Activated T-cell treated with anti-CD3 and anti-CD28 coated beads, Interleukin-2, amount 50 U/mL, for 1 hour (primary cell): ENCODE data around the gene XRCC5.
"Not testable (repeated sequence)": the region's sequence is repeated elsewhere in the genome, so short reads cannot be mapped to it uniquely, and the experiment has no call there.

Source experiments
- DNase-seq: peaks from one replicate; pipeline ENCODE4 v3.0.0-alpha.2; 2020

XRCC5 gene

DNA sequence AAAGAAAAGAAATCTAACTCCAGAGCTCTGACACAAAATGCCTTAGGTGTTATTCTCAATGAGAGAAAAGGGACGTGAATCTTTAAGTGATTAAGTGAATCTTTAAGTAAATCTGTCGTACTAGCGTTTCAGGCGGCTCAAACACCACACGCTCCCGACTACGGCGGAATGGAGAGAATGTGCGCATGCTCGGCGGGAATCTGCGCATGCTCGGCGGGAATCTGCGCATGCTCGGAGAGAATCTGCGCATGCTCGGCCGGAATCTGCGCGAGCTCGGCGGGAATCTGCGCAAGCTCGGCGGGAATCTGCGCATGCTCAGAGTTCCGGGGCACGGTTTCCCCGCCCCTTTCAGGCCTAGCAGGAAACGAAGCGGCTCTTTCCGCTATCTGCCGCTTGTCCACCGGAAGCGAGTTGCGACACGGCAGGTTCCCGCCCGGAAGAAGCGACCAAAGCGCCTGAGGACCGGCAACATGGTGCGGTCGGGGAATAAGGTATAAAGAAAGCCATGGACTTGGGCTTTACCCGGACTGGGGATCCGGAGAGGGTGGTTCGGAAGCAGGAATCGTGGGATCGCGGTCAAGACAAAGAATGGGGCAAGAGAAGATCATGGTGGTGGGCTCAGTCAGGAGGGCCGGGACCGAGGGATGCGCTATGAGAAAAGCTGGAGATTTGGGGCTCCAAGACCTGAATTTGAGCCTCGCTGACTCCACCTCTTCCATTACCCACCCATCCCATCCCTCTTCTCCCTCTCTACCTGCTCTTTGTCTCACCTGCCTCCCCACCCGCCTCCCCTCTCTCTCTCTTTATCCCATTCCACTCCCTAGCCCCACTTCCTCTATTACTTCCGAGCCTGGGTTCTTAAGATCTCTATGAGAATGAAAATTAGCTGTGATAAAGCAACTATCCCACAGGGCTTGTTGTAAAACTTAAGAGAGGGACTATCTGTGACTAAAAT is at the start of gene XRCC5:
Gene XRCC5, plus strand, starts transcription at position 382 of the 955 bp plus-strand sequence. Its CDS starts 89 bp downstream, at position 471.
- peak; percentile 99 for DNase-seq

DNA sequence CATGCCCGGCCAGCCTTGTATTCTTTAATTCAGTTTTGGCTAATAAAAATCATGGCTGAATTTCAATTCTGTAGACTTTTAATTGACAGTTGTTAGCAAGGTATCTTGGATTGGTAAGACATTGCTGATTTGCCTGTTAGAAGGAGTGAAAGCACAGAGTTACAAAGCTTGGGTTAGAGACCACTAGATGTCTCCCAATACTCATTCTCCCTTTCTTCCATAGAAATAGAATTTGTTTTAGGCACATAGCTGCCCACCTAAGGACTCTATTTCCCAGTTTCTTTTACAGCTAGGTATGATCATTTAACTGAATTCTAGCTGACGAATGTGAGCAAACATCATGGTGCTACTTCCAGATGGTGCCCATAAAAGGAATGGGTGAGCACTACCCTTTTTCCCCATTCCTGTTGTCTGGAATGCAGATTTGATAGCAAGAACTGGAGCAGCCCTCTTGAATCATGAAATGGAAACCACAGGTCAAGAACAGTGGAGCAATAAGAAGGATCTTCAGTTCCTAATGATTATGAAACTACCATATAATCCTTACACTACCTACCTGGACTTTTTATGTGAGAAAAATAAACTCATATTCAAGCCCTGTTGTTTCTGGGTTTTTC is 45.0 kb upstream of the XRCC5 start:
- no peak for DNase-seq

DNA sequence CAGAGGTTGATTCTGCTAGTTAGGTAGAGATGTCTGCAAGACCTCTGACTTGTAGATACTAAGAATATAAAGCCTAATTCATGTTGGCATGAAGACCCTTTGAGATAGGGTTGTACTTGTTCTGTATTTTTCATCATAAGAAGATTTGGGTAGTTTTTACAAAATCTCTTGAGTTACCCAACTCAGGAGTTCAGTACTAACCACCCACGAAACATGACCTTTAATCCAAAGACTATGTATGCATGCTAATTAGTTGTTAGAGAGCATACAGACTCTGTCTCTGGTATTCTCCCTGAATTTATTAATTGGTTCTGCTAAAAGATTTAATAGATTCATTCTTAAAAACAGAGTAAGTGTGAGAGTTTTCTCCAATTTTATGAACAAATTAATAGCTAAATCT is 44.5 kb upstream of the XRCC5 start:
- DNase-seq: no peak

DNA sequence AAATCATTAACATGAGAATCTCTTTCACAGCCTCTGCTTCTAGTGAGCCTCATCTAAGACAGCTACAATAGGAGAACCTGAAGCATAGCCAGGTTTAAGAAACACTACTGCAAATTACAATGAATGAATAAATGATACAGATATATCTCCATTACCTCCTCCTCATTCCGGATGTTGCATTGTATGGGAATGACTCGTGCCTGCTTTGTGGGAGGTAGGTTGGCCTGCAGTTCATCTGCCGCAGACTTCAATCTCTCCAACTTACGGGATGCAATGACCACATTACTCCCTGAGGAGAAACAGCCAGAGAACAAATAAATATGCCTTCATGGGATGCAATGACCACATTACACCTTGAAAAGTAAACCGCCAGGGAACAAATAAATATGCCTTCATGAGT is 42.9 kb upstream of the XRCC5 start:
- DNase-seq: no peak

DNA sequence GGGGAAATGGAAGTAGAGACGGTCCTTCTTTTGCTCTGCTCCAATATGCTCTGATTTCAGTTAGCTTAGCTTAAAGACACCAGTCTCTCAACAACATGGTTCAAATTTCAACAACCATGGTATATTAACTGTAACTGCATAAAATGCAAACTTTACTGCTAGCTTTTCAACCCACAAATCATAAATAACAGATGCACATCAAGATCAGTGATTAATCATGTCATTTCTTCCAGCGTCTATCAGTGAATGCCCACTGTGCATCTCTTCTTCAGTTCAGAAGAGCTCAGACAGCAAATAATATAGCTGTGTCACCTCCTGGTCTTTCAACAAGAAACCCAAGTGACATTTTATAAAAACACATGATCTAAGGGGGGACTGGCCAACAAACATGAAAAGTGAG is 40.1 kb upstream of the XRCC5 start:
- DNase-seq: no peak

DNA sequence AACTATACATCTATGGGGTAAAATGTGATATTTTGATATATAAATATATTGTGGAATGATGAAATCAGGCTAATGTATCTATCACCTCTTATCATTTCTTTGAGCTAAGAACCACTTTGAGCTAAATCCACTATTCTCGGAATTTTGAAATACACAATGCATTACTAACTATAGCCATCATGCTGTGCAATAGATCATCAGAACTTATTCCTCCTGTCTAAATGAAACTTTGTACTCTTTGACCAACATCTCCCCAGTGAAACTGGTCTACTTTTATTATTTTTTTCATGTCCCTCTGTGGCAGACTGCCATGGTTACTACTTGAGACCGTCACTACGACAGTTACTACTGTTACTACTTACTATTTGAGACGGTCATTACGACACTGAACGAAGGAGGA is 39.0 kb upstream of the XRCC5 start:
- DNase-seq: no peak

DNA sequence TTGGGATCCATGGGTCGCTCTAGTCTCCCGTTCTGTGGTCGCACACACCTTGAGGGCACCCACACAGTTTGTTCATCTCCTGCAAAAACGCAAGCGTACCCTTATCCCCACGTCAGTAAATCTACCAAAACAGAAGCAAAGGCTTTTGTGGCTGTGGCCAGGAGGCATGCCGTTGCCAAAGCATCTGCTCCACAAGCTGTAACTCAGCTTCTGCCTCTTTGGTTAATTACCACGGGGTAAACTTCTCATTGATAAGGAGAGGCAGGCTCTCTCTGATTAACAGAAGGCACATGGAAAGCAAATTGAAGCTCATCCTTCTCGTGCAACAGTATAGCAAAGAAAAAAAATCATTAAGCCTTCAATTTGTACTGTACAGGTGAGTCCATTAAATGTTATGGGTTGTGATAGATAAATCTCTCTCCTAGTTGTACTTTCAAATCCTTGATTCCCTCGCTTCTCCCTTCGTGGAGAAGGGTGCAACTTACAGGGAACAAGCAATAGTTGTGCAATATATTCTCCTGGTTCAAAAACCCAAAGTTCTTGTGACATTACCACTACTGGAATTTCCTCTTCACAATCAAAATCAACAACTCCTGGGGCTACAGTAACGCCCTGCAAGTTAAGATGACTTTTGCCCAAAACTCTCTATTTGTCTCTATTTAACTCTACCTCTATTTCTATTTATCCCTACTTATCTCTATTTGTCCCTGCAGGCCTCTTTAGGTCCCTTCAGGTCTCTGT is 37.9 kb upstream of the XRCC5 start:
- no peak for DNase-seq

DNA sequence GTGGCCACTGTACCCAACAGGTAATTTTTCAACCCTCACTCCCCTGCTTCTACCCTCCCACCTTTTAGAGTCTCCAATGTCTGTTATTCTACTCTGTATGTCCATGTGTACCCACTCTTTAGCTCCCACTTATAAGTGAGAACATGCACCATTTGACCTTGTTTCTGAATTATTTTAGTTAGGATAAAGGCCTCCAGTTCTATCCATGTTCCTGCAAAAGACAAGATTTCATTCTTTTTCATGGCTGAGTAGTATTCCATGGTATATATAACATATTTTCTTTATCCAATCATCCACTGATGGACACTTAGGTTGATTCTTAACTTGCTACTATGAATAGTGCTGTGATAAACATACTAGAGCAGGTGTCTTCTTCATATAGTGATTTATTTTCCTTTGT is 36.7 kb upstream of the XRCC5 start:
- no peak for DNase-seq

DNA sequence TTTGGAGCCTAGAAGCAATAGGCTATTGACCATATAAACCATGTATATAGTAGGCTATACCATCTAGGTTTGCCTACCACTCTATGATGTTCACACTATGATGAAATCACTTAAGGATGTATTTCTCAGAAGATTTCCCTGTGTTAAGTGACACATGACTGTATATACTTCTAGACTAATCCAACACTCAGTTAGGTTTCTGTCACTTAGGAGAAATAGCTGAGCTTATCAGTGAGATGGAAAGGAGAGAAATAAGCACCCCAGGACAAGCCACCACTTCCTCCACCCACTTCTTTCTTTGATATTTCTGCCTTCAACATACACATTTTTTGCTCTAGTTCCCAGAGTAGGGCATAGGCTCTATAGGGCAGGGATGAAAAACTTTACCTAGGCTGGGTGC is 35.4 kb upstream of the XRCC5 start:
- DNase-seq: no peak

DNA sequence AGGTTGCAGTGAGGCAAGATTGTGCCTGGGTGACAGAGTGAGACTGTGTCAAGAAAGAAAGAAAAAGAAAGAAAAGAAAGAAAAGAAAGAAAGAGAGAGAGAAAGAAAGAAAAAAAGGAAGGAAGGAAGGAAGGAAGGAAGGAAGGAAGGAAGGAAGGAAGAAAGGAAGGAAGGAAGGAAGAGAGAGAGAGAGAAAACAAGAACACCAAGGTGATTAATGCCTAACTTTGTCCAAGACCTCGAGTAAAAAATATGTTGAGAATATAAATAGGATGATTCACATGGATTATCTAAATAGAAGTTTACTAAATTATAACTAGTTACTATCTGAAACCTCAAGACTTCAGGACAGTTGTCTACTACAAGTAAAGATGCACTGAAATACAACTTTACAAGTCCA is 34.8 kb upstream of the XRCC5 start:
- DNase-seq: no peak

DNA sequence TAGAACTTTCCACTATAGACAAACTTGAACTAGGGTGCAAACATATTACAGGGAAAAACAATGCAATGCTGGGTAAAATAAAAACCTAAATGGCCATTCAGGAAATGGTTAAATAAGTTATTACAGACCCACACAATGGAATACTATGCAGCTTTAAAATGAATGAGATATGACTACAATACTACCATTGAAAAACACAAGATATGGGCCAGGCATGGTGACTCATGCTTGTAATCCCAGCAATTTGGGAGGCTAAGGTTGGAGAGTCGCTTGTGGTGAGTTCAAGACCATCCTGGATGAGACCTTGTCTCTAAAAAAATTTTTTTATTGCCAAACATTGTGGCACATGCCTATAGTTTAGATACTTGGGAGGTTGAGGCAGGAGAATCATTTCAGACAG is 34.4 kb upstream of the XRCC5 start:
- DNase-seq: no peak

DNA sequence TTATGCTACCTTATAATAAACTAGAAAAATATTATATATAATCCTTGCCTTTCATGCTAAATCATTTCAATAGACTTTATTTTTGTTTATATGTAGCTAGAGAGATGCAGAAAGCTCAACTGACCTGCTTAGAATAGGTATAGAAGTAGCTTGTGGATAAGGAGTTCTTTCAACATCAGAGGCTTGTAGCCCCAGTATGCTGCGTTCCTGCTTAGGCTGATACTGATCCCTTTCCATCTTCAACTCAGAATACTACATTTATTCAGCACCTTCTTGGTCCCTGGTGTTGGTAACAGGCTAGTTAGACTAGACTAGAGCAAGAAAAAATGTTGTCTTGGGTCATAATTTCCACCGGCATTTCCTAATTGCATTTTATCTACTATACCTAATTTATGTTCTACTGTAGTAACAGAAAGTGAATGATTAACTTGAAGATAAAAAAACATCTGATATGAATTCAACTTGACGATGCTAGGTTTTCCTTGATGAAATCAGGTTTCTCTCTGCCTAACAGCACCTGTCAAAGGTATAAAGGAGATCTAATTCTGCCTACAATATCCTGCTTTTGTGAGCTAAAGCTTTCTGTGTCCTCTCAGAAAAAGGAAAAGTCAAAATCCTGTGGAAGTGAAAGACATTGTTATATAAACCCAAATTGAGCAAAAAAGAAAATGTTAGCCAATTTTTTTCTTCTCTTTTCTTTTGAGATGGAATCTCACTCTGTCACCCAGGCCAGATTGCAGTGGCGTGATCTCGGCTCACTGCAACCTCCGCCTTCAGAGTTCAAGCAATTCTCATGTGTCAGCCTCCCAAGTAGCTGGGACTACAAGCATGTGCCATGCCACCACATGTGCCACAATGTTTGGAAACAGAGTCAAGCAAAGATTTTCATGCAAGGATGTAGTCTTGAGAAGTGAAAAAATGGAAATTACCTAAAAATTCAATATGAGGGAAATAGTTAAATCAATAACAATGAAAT is 33.4 kb upstream of the XRCC5 start:
- no peak for DNase-seq

DNA sequence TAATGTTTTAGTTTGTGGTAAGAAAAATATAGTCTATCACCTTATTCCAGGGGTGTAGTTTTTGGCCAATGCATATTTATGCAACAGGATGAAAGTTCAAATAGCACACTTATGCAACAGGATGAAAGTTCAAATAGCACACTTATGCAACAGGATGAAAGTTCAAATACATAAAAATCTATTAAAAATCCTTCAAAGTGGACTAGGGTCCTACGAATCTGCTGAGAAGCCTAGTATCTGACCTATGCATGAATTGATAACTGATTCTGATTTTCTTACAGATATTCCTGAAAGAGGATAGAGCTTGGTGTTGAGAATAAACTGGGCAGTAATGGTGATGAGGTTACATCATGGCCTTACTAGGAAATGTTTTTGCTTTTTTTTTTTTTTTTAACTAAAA is 30.4 kb upstream of the XRCC5 start:
- DNase-seq: no peak

DNA sequence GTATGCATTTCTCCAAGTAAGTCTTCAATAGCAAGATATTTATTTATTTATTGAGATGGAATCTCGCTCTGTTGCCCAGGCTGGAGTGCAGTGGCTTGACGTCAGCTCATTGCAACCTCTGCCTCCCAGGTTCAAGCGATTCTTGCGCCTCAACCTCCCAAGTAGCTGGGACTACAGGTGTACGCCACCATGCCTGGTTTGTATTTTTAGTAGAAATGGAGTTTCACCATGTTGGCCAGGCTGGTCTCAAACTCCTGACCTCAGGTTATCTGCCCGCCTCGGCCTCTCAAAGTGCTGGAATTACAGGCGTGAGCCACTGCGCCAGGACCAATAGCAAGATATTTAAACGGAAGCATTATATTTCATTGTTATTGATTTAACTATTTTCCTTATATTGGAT is 29.1 kb upstream of the XRCC5 start:
- not testable (repeated sequence) for DNase-seq

DNA sequence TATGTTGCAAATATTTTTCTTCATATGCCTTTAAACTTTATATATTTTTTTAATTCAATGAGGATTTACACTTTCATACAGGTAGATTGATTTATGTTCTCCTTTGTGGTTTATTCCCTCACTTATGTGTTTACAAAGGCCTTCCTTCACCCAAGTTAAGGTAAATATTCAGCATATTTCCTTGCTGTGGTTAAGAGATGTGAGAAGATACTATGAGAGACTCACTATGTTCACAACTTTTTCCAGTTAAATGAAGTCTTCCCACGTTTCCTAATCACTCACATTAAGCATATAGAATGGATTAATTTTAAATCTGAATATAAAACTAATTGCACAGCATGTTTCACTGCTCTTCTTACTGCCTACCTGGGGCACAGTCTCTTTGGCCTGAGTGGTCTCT is 28.1 kb upstream of the XRCC5 start:
- no peak for DNase-seq

DNA sequence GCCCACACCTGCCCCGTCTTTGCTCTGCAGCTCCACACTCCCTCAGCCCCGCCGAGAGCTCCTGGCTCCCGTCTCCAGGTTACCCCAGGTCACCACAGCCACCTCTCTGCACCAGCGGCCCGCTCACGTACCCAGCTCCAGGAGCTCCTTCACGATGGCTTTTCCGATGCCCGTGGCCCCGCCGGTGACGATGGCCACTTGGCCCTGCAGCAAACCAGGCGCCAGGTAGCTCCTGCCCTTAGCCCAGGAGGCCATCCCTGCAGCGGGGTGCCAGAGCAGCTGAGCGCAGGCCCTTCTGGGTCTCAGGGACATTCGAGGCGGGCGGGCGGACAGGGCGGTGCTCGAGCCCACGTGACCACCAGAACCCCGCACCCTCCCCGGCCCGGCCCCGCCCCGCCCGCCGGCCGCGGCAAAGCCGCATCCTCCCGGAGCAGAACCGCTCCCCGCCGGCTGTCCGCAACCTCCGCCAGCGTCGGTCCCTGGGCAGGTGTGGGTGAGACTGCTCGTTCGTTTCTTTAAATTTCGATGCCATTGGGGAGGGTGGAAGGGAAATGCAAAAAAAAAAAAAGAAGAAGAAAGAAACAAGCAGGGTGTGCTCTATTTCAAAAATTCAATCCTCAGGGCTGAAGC is 27.5 kb upstream of the XRCC5 start, which contains the start of the genes PECR and TMEM169:
Gene PECR, minus strand, starts transcription at position 323 of the 630 bp plus-strand sequence. Its CDS starts 68 bp downstream, at position 255.
Gene TMEM169, plus strand, starts transcription at position 433 of the 630 bp plus-strand sequence. CDS start 14,045 bp downstream, outside the sequence.
- DNase-seq: peak; percentile 73

DNA sequence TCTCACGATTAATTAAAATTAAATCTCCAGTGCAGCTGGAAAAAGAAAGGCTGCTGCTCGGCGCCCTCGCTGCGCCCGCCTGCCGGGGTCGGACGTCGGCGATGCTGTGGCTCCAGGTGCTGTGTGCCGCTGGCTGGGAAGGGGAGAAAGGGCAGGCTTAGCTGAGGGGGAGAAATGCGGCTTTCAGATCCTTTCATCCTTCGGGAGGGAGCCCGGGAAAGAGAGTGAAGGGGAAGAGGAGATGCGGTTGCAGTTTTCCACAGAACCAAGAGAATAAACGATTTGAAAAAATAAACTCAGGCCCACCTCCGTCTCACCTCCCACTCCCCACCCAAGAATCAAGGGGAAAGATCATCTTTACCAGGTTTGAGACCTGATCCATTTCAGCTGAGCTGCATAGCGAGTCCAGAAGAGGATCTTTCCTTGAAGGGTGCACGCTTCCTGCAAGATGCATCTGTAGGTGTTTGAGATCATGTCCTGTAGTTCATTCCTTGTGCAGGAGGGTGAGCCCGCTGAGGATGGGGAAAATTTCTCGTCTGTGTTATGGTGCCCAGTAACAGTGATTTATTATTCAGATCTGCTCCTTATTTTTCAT is 26.9 kb upstream of the XRCC5 start:
- no peak for DNase-seq

DNA sequence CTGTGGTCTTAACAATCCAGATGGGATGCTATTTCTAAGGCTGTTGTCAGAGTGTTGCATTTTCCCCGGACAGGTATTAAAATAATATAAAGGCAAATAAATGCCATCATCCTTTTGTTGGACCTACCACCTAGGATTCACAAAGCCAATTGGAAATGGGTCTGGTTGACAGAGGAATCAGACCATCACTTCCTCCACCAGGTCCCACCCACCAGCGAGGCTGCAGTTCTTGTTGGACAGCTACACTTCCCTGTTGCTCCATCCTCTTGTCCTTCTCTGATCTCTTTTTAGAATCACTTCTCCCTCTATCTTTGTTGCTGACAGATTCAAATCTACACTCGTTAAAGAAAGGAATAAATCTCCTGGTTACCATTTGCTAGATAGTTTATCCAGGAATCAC is 26.3 kb upstream of the XRCC5 start:
- no peak for DNase-seq

DNA sequence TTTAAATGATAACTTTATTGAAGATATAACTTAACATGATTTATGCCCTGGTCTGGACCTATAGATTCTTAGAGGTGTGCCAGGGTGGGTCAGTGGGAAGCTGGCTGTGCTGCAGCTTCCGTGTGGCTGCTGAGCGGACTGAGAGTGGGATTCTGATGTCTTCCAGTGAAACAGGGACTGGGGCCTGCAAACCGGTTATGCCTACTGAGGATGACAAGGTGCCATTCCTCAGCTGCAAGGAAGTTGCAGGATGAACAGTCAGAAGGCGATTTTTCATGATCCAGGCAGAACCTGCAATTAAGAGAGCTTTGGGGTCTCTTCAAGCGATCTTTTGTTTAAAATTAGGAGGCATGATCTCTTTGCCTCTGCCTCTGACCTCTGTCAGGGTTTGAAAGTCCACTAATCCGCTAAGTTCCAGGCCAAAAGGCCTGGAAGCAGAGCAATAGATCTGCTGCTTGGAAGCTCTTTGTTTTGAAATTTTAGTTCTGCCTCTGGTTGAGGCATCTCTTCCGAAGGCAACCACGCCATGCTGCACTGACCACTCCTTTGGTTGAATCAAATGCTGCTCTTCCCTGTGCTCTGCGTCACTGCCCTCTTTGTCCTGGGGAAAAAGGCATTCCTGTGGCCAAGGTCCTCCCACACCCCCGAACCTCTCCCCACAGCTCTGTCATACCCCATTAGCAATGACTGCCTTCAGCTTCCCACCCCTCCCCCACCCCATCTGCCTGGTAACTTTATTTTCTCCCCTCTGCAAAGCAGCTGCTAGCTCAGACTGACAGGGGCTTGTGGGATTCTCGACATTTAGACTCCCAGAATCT is 25.5 kb upstream of the XRCC5 start:
- DNase-seq: no peak

DNA sequence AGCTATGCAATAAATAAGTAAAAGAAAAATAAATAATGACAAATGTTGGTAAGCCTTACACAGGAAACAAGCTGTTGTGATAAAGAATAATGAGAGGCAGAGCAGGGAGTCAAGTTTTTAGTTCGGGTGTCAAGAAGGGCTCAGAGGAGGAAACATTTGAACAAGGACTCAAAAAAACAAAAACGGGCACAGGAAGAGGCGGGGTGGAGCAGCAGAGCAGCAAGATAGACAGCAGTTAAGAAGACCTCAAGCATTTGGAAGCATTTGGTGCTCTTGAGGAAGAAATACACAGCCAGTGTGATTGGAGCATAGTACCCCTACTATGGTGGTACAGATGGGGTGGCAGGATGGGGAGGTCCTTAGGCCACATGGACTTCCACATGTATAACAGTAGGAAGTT is 24.6 kb upstream of the XRCC5 start:
- DNase-seq: no peak
